Endothelial cell of hepatic sinusoid (primary cell): ENCODE data around the gene GPSM1.

Source experiments
- in situ Hi-C: cut with HindIII; loops from 2 replicates; pipeline ENCODE4 v1.10.0; 2017; ENCODE audit warnings: low sequenced_read_pairs

GPSM1 gene

GRCh38 chr9:136329636-136330405, 2.5 kb downstream of the GPSM1 start:
- in situ Hi-C loops, result no loop called here

GRCh38 chr9:136330406-136330990, 3.2 kb downstream of the GPSM1 start:
- in situ Hi-C loops, result no loop called here

- in situ Hi-C loops, result no loop called here
Observed at GRCh38 chr9:136331030-136331429, 3.7 kb downstream of the GPSM1 start.

GRCh38 chr9:136331556-136332481, 4.5 kb downstream of the GPSM1 start:
- in situ Hi-C loops, result no loop called here

- in situ Hi-C loops, result no loop called here
Observed at GRCh38 chr9:136332482-136332983, 5.2 kb downstream of the GPSM1 start.

- in situ Hi-C loops, result no loop called here
Observed at GRCh38 chr9:136333045-136333444, 5.7 kb downstream of the GPSM1 start.

GRCh38 chr9:136333486-136333885, 6.1 kb downstream of the GPSM1 start:
- in situ Hi-C loops, result no loop called here

GRCh38 chr9:136334541-136334940, 7.2 kb downstream of the GPSM1 start:
- in situ Hi-C loops, result no loop called here

GRCh38 chr9:136335296-136336155, 8.2 kb downstream of the GPSM1 start:
- in situ Hi-C loops, result no loop called here

GRCh38 chr9:136336156-136336870, 9.0 kb downstream of the GPSM1 start:
- in situ Hi-C loops, result no loop called here

- in situ Hi-C loops, result no loop called here
Observed at GRCh38 chr9:136336881-136337280, 9.5 kb downstream of the GPSM1 start.

- in situ Hi-C loops, result no loop called here
Observed at GRCh38 chr9:136337416-136338395, 10.4 kb downstream of the GPSM1 start.

- in situ Hi-C loops, result no loop called here
Observed at GRCh38 chr9:136338511-136338910, 11.2 kb downstream of the GPSM1 start.

GRCh38 chr9:136339173-136339957, 12.0 kb downstream of the GPSM1 start:
- in situ Hi-C loops, result no loop called here

- in situ Hi-C loops, result no loop called here
Observed at GRCh38 chr9:136339958-136340310, 12.6 kb downstream of the GPSM1 start.

GRCh38 chr9:136340356-136341041, 13.2 kb downstream of the GPSM1 start:
- in situ Hi-C loops, result no loop called here

GRCh38 chr9:136341042-136341655, 13.8 kb downstream of the GPSM1 start:
- in situ Hi-C loops, result no loop called here
